ENCODE results near the gene CITED2.

GRCh38 chr6:139343052-139343750 lies 31.2 kb downstream of the CITED2 start:
- TF ChIP-seq, protein P1, sequence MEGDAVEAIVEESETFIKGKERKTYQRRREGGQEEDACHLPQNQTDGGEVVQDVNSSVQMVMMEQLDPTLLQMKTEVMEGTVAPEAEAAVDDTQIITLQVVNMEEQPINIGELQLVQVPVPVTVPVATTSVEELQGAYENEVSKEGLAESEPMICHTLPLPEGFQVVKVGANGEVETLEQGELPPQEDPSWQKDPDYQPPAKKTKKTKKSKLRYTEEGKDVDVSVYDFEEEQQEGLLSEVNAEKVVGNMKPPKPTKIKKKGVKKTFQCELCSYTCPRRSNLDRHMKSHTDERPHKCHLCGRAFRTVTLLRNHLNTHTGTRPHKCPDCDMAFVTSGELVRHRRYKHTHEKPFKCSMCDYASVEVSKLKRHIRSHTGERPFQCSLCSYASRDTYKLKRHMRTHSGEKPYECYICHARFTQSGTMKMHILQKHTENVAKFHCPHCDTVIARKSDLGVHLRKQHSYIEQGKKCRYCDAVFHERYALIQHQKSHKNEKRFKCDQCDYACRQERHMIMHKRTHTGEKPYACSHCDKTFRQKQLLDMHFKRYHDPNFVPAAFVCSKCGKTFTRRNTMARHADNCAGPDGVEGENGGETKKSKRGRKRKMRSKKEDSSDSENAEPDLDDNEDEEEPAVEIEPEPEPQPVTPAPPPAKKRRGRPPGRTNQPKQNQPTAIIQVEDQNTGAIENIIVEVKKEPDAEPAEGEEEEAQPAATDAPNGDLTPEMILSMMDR (conservative IDR thresholded peaks at IDR 0.05; ENCODE audit: low read length) = no peak
- no peak for TF ChIP-seq EZH2phosphoT487 (IDR thresholded peaks at IDR 0.05; ENCODE audit: borderline replicate concordance)

Measured in Loucy (cell line).